ENCODE data around the gene KMT2B. TPM values are rescaled to one million over a fixed set of nuclear protein-coding genes. Genes with fewer than 3 reads are reported as not detected.

Gene KMT2B
- polyA plus RNA-seq, 1 donor: 33.2 TPM

DNA sequence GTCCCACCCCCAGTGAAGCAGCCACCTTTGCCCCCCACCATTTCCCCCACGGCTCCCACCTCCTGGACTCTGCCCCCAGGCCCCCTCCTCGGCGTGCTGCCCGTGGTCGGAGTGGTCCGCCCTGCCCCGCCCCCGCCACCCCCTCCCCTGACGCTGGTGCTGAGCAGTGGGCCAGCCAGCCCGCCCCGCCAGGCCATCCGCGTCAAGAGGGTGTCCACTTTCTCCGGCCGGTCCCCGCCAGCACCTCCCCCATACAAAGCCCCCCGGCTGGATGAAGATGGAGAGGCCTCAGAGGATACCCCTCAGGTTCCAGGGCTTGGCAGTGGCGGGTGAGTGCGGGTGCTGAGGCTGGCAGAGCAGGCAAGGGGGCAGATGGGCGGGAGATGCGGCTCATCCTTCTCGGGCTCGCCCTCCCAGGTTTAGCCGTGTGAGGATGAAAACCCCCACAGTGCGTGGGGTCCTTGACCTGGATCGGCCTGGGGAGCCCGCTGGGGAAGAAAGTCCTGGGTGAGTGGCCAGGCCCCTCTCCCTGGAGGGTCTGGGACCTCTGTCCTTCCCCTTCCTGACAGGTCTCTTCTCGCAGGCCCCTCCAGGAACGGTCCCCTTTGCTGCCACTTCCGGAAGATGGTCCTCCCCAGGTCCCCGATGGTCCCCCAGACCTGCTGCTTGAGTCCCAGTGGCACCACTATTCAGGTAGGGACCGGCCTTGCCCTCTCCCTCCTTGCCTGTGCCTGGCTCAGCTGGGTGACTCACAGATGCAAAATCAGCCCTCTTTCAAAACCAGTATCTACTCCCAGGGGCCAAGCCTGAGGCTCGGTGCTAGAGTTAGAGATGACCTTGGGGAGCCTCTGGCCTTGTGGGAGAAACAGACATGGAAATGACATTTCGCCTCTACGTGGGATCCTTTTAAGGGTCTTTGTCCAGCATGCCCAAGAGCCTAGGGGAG is 15.7 kb downstream of the KMT2B start:
- WGBS (ENCODE audit: insufficient coverage, low lambda C conversion rate): no CpG with 5 or more reads among the region's 35 CpGs
- no peak overlapping the region for H3K4me3 ChIP-seq (ENCODE audit: low read length)
- no peaks in the 10 kb centered on the region for H3K4me1 ChIP-seq (ENCODE audit: control insufficient read depth, insufficient read depth, low read length)
- H3K9me3 ChIP-seq (ENCODE audit: control insufficient read depth, low read depth, low read length): no peaks in the 10 kb centered on the region
- no peak overlapping the region for H3K27ac ChIP-seq (ENCODE audit: low read length)
- DNase-seq: no peak
- peaks cover 94% of the 10 kb centered on the region for H3K36me3 ChIP-seq (ENCODE audit: control insufficient read depth, insufficient read depth, low read length)
- H3K27me3 ChIP-seq (ENCODE audit: control insufficient read depth, insufficient read depth, low read length): no peaks in the 10 kb centered on the region

DNA sequence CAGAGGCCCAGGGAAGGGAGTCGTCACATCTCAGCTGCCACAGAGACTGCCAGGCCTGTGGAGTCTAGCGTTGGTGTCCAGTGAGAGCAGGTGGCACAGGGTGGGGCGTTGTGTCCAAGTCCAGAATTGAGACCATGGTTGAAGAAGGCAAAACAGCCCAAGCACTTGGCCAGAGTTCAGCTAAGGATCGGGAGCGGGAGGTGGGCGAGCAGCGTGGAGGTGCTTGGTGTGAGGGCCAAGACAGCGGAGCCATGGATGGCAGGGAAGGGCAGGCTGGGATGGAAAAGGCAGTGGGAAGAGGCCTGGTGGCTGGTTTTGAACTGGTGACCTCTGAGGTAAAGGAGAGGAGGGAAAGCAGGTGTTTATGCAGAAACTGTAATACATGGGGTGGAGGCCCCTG is 16.5 kb downstream of the KMT2B start:
- peaks cover 94% of the 10 kb centered on the region for H3K36me3 ChIP-seq (ENCODE audit: control insufficient read depth, insufficient read depth, low read length)
- WGBS (ENCODE audit: insufficient coverage, low lambda C conversion rate): no CpG with 5 or more reads among the region's 8 CpGs

DNA sequence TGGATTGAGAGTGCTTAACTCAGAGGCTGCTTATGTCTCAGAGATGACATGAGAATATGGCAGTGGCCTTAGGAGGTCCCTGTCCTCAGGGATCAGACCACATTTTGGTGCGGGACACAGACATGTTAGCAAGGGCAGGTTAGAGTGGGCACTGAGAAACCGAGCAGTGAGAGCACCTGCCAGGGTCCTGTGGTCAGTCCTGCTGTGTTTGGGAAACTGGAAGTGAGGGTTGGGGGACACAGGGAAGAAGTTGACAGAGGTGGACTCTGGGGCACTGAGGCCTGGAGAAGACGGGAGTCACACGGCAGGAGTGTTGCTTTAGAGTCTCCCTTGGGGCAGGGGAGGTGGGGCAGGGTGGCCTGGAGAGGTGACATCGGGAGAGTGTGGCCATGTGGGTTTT is 17.1 kb downstream of the KMT2B start:
- Histone ChIP-seq H3K9me3 (ENCODE audit: control insufficient read depth, low read depth, low read length) (no peaks in the 10 kb centered on the region), H3K4me1 (ENCODE audit: control insufficient read depth, insufficient read depth, low read length) (peaks cover 2% of the 10 kb centered on the region), H3K27ac (ENCODE audit: low read length) (no peak overlapping the region), H3K36me3 (ENCODE audit: control insufficient read depth, insufficient read depth, low read length) (peaks cover 88% of the 10 kb centered on the region), H3K4me3 (ENCODE audit: low read length) (no peak overlapping the region), H3K27me3 (ENCODE audit: control insufficient read depth, insufficient read depth, low read length) (no peaks in the 10 kb centered on the region)
- WGBS (ENCODE audit: insufficient coverage, low lambda C conversion rate): no CpG with 5 or more reads among the region's 5 CpGs
- no peak for DNase-seq

More for the DNA sequence above, 16.5 kb downstream of the KMT2B start:
- H3K9me3 ChIP-seq (ENCODE audit: control insufficient read depth, low read depth, low read length): no peaks in the 10 kb centered on the region
- no peaks in the 10 kb centered on the region for H3K27me3 ChIP-seq (ENCODE audit: control insufficient read depth, insufficient read depth, low read length)
- no peak for DNase-seq
- no peak overlapping the region for H3K27ac ChIP-seq (ENCODE audit: low read length)
- H3K4me3 ChIP-seq (ENCODE audit: low read length): no peak overlapping the region
- H3K4me1 ChIP-seq (ENCODE audit: control insufficient read depth, insufficient read depth, low read length): no peaks in the 10 kb centered on the region

DNA sequence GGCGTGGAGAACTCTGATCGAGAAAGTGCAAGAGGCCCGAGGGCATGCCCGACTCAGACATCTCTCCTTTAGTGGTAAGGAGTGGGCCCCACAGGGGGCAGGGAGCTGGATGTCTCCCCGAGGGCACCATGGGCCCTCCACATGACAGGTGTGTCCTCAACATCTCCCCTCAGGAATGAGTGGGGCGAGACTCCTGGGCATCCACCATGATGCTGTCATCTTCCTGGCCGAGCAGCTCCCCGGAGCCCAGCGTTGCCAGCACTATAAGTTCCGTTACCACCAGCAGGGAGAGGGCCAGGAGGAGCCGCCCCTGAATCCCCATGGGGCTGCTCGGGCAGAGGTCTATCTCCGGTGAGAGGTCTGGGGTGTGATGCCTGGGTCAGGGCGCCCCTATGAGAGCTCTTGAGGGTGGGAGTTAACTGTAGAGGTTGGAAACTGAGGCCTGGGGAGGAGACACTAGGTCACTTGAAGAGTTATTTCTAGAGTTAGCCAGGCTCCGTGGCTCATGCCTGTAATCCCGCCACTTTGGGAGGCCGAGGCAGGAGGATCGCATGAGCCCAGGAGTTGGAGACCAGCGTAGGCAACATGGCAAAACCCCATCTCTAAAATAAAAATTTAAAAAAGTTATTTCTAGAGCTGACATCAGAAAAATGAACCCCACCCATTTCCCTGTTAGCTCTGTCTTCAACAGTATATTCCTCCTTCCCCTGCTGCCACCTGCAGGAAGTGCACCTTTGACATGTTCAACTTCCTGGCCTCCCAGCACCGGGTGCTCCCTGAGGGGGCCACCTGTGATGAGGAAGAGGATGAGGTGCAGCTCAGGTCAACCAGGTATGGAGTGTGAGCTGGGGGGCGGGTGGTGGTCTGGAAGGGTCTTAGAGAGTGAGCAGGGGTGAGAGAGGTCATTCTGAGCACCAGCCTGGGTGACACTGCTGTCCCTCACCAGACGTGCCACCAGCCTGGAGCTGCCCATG is 19.4 kb downstream of the KMT2B start:
- Histone ChIP-seq H3K4me3 (ENCODE audit: low read length) (no peak overlapping the region), H3K36me3 (ENCODE audit: control insufficient read depth, insufficient read depth, low read length) (peaks cover 67% of the 10 kb centered on the region)

DNA sequence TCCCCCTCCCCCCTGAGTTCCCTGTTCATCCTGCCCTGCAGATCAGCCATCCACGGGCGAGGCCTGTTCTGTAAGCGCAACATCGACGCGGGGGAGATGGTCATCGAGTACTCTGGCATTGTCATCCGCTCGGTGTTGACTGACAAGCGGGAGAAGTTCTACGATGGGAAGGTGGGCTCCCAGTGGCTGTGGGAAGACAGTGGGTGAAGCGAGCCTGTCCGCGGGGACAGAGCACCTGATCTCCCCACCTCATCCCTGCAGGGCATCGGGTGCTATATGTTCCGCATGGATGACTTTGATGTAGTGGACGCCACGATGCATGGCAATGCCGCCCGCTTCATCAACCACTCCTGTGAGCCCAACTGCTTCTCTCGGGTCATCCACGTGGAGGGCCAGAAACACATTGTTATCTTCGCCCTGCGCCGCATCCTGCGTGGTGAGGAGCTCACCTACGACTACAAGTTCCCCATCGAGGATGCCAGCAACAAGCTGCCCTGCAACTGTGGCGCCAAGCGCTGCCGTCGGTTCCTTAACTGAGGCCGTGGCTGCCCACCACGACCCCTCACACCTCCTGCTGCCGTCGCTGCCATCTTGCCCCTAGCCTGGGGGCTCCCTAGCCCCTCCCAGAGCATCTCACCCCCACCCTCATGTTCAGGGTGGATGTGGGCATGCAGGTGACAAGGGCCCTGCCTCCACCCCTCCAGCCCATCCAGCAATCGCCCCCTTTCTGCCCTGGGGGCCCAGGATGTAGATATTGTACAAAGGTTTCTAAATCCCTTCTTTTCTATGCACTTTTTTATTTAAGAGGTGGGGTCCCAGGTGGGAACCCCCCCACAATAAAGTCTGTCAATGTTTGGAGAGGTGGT is 20.5 kb downstream of the KMT2B start:
- Histone ChIP-seq H3K4me1 (ENCODE audit: control insufficient read depth, insufficient read depth, low read length) (peaks cover 10% of the 10 kb centered on the region), H3K27ac (ENCODE audit: low read length) (no peak overlapping the region), H3K36me3 (ENCODE audit: control insufficient read depth, insufficient read depth, low read length) (peaks cover 60% of the 10 kb centered on the region), H3K4me3 (ENCODE audit: low read length) (no peak overlapping the region), H3K27me3 (ENCODE audit: control insufficient read depth, insufficient read depth, low read length) (no peaks in the 10 kb centered on the region), H3K9me3 (ENCODE audit: control insufficient read depth, low read depth, low read length) (no peaks in the 10 kb centered on the region)
- DNase-seq: no peak
- 100% methylated on average over 5 of the region's 37 CpGs for WGBS (ENCODE audit: insufficient coverage, low lambda C conversion rate)

More for the DNA sequence above, 19.4 kb downstream of the KMT2B start:
- Histone ChIP-seq H3K9me3 (ENCODE audit: control insufficient read depth, low read depth, low read length) (no peaks in the 10 kb centered on the region), H3K27ac (ENCODE audit: low read length) (no peak overlapping the region), H3K27me3 (ENCODE audit: control insufficient read depth, insufficient read depth, low read length) (no peaks in the 10 kb centered on the region), H3K4me1 (ENCODE audit: control insufficient read depth, insufficient read depth, low read length) (peaks cover 10% of the 10 kb centered on the region)
- no peak for DNase-seq
- WGBS (ENCODE audit: insufficient coverage, low lambda C conversion rate): no CpG with 5 or more reads among the region's 22 CpGs

DNA sequence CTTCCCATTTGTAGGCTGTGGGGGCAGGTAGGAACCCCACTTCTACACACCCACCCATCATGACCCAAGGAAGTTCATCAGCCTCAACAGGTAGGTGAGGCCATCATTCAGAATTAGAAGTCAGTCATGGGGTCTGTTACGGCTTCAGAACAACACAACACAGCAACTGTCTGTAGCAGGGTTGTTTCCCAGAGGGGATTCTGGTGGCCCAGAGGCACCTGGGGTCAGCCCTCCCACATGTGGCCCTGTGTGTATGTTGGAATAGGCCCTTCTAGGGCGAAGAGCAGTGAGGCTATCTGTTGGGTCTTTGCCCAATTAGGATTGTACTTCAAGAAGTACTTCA is 21.1 kb downstream of the KMT2B start:
- peaks cover 10% of the 10 kb centered on the region for H3K4me1 ChIP-seq (ENCODE audit: control insufficient read depth, insufficient read depth, low read length)
- DNase-seq: no peak
- H3K27ac ChIP-seq (ENCODE audit: low read length): no peak overlapping the region

DNA sequence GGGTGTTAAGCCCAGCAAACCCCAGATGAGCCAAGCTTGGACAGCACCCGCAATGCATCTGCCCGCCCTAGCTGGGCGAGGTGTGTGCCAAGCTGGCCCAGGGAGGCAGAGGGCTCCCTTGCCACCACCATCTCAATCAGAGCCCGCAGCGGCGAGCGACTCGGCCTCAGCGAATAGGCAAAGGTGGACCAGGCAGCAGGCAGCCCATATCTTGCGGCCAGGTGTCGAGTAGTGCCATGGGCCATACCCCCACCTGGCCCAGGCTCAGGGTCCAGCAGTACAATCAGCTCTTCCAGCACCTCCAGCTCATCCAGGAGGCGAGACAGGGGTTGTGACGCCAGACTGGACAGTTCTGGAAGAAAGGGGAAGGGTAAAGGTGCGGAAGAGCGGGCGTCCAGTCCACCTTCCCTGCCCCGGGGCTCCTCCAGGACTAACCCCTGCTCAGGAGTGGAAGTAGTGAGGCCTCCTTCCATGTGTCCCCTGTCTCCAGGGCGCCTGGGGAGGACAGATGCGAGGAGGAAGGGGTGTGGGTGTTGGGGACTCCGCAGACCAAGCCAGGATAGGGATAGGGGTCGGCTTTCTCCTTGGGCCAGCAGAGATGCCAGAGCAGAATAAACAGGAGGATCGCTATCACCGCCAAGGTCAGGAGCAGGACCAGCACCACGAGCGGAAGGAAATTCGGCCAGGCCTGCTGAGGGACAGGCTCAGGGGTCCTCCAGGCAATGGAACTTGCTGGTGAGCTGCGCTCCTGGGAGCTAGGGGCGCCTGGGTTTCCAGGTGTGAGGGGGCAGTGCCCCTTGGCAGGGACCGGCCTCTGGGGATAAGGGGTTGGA is 21.7 kb downstream of the KMT2B start:
- DNase-seq: no peak
- H3K4me1 ChIP-seq (ENCODE audit: control insufficient read depth, insufficient read depth, low read length): peaks cover 15% of the 10 kb centered on the region
- WGBS (ENCODE audit: insufficient coverage, low lambda C conversion rate): no CpG with 5 or more reads among the region's 29 CpGs

More for the DNA sequence above, 21.1 kb downstream of the KMT2B start:
- Histone ChIP-seq H3K4me3 (ENCODE audit: low read length) (no peak overlapping the region), H3K36me3 (ENCODE audit: control insufficient read depth, insufficient read depth, low read length) (peaks cover 54% of the 10 kb centered on the region), H3K9me3 (ENCODE audit: control insufficient read depth, low read depth, low read length) (no peaks in the 10 kb centered on the region), H3K27me3 (ENCODE audit: control insufficient read depth, insufficient read depth, low read length) (no peaks in the 10 kb centered on the region)
- no CpG with 5 or more reads among the region's 2 CpGs for WGBS (ENCODE audit: insufficient coverage, low lambda C conversion rate)

DNA sequence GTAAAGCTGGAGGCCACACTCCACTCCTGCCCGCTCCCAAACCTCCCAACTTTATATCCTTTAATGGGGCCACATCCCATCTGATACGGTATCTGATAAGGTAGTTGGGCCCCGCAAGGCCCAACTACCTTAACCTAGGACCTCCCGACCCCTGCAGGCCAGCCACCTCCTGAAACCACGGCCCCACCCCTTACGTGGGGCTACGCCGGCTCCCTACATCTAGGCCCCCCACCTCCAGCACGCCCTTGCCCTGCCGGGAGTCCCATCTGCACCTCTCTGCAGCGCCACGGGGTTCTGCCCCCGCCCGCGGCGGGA is 22.3 kb downstream of the KMT2B start:
- no peak for DNase-seq
- no peak overlapping the region for H3K27ac ChIP-seq (ENCODE audit: low read length)
- H3K4me1 ChIP-seq (ENCODE audit: control insufficient read depth, insufficient read depth, low read length): peaks cover 17% of the 10 kb centered on the region
- WGBS (ENCODE audit: insufficient coverage, low lambda C conversion rate): no CpG with 5 or more reads among the region's 16 CpGs
- H3K9me3 ChIP-seq (ENCODE audit: control insufficient read depth, low read depth, low read length): no peaks in the 10 kb centered on the region
- H3K4me3 ChIP-seq (ENCODE audit: low read length): peak overlapping the region; percentile 72
- H3K27me3 ChIP-seq (ENCODE audit: control insufficient read depth, insufficient read depth, low read length): no peaks in the 10 kb centered on the region
- peaks cover 42% of the 10 kb centered on the region for H3K36me3 ChIP-seq (ENCODE audit: control insufficient read depth, insufficient read depth, low read length)

More for the DNA sequence above, 21.7 kb downstream of the KMT2B start:
- no peaks in the 10 kb centered on the region for H3K27me3 ChIP-seq (ENCODE audit: control insufficient read depth, insufficient read depth, low read length)
- H3K4me3 ChIP-seq (ENCODE audit: low read length): peak overlapping the region; percentile 72
- H3K9me3 ChIP-seq (ENCODE audit: control insufficient read depth, low read depth, low read length): no peaks in the 10 kb centered on the region
- H3K27ac ChIP-seq (ENCODE audit: low read length): no peak overlapping the region
- H3K36me3 ChIP-seq (ENCODE audit: control insufficient read depth, insufficient read depth, low read length): peaks cover 47% of the 10 kb centered on the region

DNA sequence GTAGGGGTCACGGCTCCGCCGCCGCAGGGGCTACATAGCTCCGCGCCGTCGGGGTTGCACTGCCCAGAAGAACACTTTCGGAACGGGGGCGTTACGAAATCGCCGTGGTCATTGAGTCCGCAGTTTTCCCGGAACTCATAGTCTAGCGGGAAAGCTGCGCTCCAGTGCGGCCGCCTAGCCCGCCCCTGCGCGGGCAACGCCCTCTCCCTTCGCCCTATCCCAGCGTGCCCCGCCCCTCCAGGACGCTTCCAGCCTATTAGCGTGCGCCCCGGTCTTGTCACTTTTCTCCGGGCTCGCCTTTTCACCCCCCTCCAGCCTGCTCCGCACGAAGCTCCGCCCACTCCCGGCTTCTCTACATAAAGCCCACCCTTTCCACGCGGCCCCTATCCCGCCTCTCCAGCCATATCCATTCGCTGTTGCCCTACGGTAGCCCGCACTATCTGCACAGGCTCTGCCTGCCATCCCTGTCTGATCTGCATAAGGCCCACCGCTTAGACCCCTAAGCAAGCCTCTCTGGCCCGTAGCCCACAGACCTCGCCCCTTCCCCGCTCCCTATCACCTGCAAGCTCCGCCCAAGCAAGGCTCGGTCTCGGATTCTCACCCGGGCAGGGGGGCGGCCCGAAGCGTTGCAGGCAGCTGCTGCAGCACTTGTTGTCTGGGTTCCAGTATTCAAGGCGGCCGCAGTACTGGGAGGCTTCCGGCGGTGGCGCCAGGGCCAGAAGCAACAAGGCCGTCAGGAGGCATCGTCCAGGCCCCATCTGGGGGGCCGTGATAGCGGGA is 22.8 kb downstream of the KMT2B start:
- WGBS (ENCODE audit: insufficient coverage, low lambda C conversion rate): no CpG with 5 or more reads among the region's 63 CpGs
- no peaks in the 10 kb centered on the region for H3K9me3 ChIP-seq (ENCODE audit: control insufficient read depth, low read depth, low read length)
- H3K36me3 ChIP-seq (ENCODE audit: control insufficient read depth, insufficient read depth, low read length): peaks cover 37% of the 10 kb centered on the region
- no peaks in the 10 kb centered on the region for H3K27me3 ChIP-seq (ENCODE audit: control insufficient read depth, insufficient read depth, low read length)
- DNase-seq: peak; percentile 97
- H3K4me1 ChIP-seq (ENCODE audit: control insufficient read depth, insufficient read depth, low read length): peaks cover 17% of the 10 kb centered on the region
- H3K27ac ChIP-seq (ENCODE audit: low read length): peak overlapping the region; percentile 75
- H3K4me3 ChIP-seq (ENCODE audit: low read length): peak overlapping the region; percentile 72

All from large intestine (tissue), 3 donors.